Activated effector memory CD4-positive, alpha-beta T cell treated with Interleukin-2 at 50 U/mL for 16 hours (primary cell): ENCODE data around the gene ADAMTS2.
"Not testable (repeated sequence)": the region's sequence is repeated elsewhere in the genome, so short reads cannot be mapped to it uniquely, and the experiment has no call there.

Experiments
- DNase-seq: peaks from one replicate; pipeline ENCODE4 v3.0.0-alpha.2; 2020

Gene ADAMTS2

DNA sequence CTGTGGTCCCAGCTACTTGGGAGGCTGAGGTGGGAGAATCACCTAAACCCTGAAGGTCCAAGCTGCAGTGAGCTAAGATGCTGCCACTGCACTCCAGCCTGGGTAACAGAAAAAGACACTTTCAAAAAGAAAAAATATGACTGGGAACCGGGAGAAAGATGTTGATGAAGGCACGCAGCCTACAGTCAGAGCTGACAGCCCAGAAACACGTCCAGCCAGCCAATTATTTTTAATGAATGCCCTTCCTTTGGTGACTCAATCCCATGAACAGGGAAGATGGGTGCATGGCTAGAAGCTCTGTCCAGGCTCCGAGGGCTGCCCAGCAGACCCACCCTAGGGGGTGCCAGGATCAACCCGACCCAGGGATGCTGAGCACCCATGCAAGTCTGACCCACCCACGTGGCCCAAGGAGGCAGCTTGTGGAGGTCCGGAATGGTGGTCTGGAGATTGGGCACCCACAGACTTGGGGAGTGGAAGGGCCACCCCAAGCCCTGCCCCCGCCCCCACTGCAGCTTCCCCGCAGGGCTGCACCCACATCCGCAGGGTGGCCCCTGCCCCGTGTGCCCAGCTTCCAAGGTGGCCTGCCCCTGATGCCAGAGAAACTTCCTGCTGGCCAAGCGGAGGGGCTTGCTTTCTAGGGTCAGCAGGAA, 51.0 kb downstream of the ADAMTS2 start:
- no peak for DNase-seq

- no peak for DNase-seq
Measured at GRCh38 chr5:179292681-179293635, 52.3 kb downstream of the ADAMTS2 start.

GRCh38 chr5:179292202-179292601, 53.1 kb downstream of the ADAMTS2 start:
- no peak for DNase-seq

GRCh38 chr5:179290681-179291540, 54.4 kb downstream of the ADAMTS2 start:
- DNase-seq, result no peak

DNA sequence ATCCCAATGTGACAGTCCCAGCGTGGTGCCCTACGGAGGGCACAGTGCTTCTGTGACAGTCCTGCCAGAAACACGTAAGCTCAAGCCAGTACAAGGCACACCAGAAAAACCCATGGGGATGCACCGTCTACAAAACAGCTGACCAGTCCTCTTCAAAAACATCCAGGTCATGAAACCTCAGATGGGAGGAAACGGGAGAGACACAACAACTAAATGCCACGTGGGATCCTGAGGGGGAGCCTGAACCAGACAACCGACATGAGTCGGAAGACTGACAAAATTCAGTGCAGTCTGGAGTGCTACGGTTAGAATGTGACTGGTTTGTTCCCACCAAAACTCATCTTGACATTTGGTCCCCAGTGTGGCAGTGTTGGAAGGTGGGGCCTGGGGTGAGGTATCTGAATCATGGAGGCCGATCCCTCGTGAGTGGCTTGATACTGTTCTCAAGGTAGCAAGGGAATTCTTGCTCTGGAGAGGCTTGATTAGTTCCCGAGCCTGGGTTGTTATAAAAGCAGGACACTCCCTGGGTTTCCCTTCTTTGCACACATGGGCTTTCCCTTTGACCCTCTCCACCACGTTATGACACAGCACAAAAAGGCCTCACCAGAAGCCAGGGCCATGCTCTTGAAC, 55.4 kb downstream of the ADAMTS2 start:
- no peak for DNase-seq

DNA sequence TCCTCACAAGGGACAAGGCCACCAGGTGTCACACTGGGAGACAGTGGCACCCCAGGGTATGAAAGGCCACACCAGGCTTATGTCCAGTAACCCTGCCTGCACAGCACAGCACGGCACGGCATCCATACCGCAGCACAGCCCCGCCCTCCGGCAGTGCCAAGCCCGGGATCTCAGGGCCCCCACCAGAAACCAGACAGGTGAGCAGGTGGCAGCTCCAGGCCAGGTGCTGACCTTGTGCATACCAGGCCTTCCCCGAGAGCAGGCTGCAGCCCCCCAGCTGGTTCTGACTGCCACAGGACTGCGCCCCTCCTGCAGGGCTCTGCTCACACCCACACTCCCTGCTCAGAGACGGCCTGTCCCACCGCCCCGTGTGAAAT, 56.5 kb downstream of the ADAMTS2 start:
- DNase-seq, result no peak

DNA sequence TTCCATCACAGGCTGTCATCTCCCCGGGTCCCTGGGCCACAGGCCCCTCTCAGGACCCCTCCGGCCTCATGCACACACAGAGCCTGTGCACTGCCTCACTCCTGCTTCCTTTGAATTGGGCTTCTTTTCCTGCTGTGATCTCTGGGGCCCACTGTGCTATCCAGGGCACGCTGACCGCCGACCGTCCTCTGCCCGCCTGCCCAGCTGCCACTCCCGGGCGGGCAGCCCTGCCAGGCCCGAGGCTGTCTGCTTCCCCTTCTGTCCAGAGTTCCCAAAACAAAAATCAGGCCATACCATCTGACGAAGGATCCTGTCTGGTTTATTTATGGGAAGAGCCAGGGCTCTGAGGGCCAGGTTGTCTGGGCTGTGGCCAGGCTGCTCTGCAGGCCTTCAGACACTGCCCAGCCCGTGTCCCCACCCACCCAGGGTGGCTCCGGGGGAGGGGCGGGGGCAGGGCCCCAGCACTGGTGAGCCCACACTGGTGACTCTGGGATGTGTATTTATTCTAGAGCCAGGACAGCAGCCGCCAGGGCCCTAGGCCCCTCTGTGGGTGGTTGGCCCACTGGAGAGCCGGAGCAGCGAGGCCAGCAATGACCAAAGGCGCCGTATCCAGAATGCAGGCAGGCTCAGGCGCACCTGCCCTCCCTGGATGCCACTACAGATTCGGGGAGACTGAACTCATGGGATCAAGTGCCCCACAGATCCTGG, 57.0 kb downstream of the ADAMTS2 start:
- DNase-seq, result no peak

DNA sequence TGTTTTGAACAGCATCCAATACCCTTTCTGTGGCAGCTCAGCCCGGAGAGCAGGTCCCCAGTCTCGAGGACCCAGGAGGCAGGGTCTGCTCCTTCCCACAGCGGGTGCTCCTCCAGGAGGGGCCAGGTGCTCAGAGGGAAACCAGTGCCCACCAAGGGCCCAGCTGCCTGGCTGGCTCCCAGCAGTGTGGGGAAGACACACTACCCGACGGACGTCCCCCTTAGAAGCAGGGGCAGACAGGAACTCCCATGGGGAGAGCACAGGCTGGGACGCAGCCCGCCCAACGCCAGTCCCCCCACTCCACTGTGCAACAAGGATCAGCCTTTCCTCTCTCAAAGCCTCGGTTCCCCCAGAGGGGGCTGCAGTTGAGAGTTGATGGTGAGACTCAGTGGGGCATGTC, 57.6 kb downstream of the ADAMTS2 start:
- DNase-seq, result no peak

DNA sequence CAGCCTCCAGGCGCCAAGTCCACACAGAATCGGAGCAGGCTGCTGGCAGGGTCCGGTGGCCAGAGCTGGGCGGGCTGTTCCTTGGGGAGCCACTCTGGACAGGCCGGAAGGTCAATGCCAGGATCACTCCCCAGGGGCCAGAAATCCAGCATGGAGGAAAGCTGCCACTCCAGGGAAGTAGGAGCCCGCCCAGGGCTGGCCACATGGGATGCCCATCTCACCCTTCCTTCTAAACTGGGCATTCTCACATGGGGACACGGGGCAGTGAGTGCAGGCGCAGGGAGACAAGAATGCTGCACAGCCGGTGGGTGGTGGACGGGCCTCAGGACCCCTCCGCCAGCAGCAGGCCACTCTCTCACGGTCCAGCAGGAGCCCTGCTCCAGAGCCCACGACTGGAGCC, 58.2 kb downstream of the ADAMTS2 start:
- DNase-seq, result no peak

DNA sequence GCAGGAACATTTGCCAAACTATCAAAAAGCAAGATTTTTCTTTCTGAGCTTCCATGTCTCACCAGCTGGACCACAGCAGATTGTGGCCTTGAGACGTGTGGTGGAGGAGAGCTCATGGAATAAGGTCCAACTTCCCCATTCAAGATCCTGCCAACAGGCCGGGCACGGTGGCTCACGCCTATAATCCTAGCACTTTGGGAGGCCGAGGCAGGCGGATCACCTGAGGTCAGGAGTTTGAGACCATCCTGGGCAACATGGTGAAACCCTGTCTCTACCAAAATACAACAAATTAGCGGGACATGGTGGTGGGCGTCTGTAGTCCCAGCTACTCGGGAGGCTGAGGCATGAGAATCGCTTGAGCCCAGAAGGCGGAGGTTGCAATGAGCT, 59.5 kb downstream of the ADAMTS2 start:
- not testable (repeated sequence) for DNase-seq

GRCh38 chr5:179284751-179285631, 60.3 kb downstream of the ADAMTS2 start:
- no peak for DNase-seq

GRCh38 chr5:179283908-179284307, 61.4 kb downstream of the ADAMTS2 start:
- not testable (repeated sequence) for DNase-seq

DNA sequence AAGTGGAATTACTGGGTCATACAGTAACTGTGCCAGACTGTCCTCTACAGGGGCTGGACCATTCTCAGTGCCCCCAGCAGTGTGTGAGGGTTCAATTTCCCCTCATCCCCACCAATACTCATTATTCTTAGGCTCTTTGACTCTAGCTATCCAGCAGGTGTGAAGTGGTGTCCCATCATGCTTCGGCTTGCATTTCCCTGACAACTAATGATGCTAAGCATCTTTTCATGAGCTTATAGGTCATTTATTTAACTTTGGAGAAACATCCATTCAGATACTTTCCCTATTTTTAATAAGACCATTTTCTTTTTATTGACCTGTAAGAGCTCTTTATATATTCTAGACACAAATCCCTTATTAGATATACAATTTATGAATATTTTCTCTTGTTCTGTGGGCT, 63.6 kb downstream of the ADAMTS2 start:
- no peak for DNase-seq

- no peak for DNase-seq
Measured at GRCh38 chr5:179280095-179280490, 65.2 kb downstream of the ADAMTS2 start.

DNA sequence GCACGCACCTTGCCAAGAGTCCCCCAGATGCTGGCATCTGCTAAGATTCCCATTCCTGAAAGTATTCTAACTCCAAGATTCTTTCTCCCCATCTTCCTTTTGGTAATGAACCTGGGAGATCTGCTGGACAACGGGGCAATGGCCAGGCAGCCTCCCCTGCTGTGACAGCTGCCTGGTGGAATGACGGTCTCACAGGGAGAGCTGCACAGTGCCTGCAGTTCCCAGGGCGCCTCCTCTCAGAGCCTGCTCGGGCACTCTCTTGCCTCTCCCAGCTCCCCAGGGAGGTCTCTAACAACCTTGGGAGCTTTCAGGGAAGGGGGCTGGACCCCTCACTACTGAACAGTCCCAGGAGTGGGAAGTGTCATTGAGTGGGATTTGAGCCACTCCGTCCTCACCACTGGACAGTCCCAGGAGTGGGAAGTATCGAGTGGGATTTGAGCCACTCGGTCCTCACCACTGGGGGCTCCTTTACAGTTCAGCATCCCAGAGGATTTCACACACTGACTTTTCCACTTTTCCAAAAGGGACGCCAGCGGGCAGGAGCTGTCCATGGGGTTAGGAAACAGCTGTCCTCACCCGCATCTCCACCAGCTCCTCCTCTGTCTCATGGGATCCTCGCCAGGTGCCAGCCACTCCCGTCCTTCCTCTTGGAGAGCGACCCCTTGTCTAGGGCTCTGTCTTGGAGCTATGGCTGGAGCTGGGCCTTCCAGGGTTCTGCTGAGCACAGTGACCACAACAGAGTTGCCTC, 65.7 kb downstream of the ADAMTS2 start:
- DNase-seq, result no peak

GRCh38 chr5:179278546-179278945, 66.7 kb downstream of the ADAMTS2 start:
- no peak for DNase-seq

- DNase-seq, result no peak
Measured at GRCh38 chr5:179278119-179278518, 67.1 kb downstream of the ADAMTS2 start.

- DNase-seq, result no peak
Measured at GRCh38 chr5:179276838-179277395, 68.3 kb downstream of the ADAMTS2 start.

DNA sequence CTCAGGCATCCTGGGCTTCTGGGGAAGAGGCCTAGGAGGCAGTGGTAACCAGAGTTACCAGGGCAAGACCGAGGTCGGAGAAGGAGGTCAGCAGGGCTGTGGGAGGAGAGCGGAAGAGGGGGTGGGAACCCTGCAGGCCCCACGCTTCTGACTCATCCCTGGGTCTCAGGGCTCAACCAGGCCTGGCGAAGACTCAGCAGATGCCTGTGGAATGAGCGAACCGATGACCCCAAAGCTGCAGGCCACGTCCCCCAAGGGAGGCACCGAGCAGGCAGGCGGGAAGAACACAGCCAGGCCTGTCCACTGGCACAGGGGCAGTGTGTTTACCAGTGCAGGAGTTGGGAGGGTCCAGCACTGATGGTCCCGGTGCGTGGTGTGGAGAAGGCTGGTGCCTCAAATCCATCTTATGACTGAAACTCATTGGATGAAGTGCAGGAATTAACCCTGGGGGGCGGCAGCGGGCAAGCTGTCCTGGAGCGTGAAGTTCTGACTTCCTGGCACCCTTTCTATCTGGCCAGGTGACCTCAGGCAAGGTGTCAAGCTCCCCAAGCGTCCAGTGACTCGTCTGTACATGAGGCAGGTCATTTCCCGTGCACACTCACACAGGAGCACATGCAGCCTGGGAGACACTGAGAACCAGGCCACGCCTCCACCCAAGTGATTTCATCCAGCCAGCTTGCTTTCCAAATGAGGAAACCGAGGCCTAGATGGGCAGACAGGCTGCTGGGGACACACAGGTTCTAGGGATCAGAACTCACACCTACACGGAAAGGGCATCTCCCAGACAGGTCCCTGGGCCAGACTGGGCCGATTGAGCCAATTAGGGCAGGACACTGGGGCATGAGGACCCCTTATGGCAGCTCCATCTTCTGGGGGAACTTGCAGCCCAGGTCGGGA, 69.1 kb downstream of the ADAMTS2 start:
- DNase-seq, result no peak
